ENCODE measurements around the gene WNT5A.
A peak's percentile ranks its signal among the peaks of the same experiment; 100 is the strongest.

WNT5A gene

DNA sequence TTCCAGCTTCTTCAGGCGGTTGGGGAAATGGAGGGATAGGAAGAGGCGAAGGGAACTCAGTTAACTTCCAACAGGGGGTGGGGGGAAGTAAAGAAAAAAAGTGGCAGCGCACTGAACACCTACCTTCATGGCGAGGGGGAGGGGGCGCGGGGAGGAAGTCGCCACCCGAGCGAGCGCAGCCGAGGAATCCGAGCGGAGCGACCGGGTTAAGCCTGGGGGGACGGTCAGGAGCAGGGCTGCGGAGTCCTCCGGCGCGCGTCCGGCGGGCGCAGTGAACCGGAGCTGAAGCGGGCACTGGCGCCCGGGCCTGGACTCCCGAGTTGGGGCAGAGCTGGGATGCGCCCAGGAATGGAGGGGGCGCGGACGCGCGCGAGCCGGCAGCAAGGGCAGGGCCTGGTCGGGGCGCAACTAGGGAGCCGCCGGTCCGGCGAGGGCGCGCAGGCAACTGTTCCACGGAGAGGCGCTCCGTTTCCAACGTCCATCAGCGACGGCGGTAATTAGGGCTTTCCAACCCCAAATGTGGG is at the start of gene WNT5A:
TSS of gene WNT5A (minus strand) at position 450 of the 524 bp plus-strand sequence. CDS start at position 129, 321 bp downstream.
- peak; percentile 46 for DNase-seq

DNA sequence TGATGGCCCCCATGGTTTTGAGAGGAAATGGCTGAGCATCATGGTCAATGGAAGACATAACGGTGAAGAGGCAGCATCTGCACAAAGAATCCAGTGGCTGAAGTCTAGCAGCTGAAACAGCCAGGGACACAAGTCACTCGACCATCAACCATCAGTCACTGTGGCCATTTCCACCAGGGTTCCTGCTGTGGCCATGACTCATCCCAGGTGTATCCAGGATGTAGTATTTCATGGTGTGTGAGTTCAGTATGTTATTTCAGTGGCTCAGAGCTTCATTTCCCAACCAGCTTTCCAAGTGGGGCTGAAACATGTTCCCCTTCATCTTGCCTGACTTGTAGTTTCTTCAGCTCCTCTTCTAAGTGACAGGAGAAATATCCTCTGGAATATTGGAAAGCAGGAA is 47.8 kb upstream of the WNT5A start:
- DNase-seq: no peak

DNA sequence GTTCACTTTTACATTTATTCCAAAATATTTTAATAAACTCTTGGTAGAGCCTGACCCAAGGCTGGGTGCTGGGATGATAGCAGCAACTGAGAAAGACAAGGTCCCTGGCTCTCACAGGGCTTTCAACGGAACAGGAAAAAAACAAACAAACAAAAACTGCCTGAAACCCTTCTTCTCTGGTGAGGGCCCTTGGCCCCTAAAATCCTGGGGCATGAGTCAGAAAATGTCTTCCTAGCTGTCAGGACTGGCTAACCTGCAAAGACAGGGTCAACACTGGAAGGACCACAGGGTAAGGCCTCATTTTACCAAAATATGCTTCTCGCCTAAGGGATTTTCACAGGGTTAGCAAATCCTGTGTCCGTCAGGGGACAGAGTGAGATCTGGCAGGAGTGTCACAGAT is 45.7 kb upstream of the WNT5A start:
- DNase-seq: no peak

DNA sequence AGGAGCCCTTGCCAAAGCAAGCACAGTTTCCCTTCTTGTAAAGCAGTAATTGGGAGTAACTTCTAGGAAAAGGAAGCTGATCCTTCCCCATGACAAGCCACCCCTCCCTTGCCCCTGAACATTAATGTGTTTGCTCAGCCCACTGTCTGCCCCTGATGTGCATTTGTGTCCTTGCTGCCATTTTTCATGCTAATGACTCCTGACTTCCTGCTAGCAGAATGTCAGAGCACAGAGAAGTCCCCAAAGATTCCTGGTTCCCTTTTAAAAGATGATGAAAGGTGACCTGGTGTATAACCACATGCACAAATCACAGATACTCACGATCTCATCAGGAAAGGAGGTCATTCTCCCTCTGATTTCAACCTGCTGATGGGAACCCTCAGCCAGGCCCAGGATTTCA is 44.2 kb upstream of the WNT5A start:
- DNase-seq: no peak

DNA sequence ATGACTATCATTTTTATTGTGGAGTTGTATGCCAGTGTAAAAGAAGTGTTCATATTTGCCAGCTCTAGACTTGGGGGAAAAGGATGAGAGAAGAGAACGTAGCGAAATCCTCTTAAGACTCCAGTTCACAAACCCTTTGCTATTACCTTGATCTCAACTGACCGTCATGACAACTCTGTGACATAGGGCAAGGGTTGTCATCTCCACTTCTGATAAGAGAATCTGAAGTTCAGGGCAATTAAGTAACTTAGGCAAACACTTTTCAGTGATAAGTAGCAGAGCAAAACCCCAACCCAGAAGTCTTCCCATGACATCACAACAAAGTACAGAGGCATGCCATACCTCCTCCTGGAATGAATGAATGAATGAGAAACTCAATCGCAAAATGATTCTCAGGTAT is 40.3 kb upstream of the WNT5A start:
- DNase-seq: no peak

DNA sequence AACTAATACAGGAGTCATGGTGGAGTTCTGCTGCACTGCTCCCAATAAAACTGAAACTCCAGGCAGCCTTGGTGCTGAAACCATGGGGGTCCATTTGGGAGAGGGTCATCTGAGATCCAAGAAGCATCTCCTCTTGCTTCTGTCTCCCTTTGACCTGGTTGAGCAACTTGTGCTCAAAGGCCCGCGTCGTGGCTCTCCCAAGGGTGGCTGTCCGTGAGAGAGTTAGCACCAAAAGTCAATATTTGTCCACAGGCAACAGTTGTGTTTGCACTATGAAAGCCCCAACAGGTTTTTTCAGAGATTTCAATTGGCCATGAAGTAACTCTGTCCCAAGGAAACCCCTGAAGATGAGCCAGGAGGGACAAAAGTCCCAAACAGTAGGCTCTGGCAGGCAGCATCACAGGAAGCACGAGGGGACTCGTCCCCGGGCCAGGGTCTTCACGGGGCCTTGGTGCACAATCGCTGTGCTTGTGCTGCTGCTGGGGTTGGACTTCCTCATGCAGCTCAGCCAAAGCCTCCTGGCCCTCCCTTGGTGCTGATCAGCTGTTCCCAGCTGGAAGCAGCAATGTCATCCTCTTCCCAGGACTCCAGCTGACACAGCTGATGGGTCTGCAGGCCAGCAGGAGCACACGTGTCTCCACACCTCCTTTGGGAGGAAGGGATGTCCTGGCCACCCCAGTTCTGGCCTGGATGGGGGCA is 39.4 kb upstream of the WNT5A start:
- no peak for DNase-seq

DNA sequence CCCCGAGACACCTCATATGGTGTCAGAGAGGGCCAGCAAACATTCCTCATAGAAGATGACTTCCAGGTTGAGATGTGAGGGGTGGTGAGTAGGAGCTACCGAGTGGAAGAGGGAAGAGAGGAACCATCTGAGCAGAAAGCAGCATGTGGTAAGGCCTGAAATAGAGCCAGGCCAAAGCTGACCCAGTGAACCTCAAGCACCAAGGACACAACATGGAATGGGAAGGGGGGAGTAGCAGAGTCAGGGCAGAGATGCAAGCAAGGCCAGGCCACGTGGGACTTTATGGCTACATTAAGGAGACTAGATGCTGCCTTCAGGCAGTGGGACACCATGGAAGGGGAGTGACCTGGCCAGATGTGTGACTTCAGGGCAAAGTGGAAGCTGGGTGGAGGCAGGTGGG is 38.3 kb upstream of the WNT5A start:
- no peak for DNase-seq

DNA sequence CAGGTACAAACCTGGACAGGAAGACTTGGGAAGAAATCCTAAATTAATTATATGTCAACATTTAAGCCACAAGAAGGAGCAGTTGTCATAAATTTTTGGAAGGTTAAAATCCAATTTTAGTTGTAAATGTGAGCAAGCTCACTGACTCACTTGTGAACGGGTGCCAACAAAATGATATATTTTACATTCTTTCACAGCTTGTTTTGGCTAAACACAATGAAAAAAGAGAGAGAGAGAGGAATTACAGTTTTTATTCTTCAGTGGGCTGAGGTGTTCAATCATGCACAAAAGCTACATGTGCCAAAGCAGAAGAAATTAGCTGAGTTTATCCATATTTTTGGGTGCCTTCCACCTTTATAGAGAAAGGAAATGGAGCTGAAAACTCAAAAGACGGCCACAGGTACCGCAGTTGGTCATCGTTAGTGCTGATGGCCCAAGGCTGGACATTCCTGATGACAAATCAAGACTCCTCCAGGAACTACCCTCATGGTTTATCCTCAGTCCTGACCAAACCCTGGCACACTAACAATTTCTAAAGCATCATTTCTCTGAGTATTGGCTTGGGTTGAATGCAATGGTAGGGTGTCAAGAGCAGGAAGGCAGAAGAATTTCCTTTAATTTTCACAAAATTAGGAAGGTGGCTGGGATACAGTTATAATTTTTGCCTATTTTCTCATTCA is 37.6 kb upstream of the WNT5A start:
- DNase-seq: no peak

DNA sequence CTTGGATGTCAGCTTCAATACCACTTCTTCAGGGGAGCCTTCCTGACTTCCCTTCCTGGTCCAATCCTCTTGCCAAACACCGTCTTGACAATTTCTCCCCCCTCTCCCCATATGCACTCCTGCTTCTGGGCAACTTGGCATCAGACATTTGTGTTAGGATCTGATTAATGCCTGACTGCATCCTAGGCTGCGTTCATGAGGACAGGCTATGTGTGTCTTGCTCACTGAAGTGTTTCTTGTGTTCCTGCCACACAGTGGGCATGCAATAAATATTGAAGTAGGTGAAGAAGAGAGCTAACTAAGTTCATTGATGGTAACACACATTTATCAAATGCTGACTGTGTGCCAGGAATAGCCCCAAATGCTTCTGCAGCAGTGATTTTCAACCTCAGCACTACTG is 36.4 kb upstream of the WNT5A start:
- no peak for DNase-seq

DNA sequence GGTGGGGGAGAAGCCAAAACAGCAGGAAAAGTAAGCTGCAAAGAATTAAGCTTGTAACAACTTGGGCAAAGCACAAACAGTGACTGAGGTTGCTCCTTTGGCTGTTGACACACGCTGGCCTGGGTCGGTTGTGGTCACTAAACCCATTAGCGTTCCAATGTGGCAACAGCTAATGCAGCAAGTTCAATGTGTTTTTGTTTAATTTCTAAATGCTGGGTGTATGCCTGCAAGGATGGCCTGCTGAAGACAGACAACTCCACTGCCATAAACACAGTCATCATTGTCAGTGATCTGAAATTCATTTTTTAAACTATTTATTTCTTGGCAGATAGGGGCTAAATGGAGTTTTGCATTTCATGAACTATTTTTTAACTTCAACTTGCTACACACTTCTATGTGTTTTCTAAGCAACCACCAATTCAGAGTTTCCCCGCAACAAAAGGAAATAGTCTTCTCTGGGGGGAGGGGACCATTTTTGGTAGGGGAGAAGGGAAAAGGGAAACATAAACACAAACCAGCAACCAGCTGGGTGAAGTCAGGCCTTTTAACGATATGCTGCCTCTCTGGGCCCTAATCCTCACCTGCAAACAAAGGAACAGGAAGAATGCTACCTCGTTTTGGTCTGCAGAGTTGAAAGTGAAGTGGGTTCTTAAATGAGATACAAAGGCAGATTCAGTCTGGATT is 34.8 kb upstream of the WNT5A start:
- no peak for DNase-seq

DNA sequence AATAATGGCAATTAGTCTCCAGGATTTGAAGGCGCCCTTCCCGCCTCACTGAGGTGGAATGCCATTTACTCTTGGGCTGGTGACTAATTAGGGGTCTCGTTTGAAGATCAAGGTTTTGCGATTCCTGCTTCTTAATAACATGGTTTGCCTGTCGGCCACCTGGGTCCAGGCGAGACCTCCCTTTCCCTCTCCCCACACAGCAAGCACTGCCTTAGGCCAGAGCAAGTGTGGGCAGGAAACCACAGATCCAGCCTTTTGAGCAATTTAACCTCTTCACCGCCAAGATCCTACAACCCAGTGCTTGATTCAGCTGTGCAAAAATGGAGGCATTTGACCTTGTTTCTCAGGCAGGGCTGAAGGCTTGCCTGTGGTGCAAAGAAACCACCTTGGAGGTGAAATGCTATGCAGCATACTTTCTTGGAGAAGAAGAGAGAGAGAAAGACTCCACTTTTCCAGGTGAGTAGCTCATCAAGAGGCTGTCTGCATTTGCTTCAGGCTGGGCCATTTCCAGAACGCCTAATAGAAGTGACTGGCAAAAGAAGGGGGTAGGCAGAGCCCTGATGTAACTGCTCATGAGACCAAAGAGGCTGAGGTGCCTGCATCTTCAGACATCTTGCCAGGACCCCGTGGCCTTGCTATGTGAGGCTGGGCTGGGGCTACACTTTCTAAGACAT is 34.1 kb upstream of the WNT5A start:
- no peak for DNase-seq

DNA sequence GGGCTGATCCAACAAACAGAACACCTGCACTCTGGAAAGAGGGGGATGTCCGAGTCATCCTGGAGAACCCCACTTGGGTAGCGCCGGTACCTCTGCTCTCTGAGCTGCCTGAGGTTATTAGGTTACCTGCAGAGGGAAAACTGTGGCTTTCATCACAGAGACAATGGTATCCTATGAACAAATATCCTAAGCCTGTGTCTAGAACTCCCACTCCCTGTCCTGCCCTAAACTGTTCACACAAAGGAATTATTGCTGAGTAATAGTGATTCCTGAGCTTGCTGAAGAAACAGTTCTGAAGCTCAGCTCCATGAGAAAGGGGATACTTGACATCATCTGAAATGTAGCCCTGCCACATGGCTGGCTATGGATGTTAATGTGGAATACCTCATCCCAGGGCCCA is 31.9 kb upstream of the WNT5A start:
- DNase-seq: no peak

DNA sequence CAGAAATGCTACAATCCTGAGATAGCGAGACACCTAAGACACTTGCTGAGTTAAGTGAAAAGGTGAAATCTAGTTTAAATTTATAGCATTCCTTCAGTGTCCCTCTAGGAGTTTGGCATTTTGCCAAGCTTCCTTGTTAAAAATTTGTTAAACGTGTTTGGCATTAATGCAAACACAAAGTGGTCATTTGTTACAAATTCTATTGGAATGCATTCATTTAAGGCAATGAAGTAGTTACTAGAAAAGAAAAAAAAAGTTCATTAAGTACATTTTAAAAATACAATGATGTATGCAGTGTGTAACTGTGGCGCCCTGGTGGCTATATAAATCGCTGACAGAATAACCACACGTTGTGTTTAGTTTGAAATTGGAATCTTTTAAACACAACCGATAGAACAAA is 31.3 kb upstream of the WNT5A start:
- DNase-seq: no peak

DNA sequence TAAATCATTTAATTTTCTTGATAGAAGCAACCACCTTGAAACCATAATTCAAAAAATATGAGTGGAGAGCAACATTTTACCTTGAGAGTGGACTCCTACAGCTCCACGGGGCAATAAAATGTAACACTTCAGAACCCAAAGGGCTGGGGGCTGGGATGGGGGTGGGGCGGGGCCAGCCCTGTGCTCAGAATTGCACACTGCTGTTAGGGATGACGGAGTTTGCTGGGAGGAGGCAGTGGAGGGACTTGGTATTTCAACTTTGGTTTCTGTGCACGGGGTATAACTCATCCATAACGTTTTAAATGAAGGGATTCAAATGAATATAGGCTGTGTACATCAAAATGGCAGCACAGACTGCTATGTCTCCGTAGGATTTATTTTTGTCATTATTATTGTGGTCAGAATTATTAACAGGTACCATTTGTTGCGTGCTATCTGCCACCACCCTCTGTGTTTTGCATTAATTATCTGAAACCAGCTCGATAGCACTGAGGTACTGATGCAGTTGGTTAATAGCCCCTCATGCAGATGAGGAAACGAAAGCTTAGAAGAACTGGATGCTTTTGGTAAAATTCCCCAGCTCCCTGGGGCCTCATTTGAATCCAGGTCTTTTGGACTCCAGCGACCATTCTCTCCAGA is 29.4 kb upstream of the WNT5A start:
- no peak for DNase-seq

DNA sequence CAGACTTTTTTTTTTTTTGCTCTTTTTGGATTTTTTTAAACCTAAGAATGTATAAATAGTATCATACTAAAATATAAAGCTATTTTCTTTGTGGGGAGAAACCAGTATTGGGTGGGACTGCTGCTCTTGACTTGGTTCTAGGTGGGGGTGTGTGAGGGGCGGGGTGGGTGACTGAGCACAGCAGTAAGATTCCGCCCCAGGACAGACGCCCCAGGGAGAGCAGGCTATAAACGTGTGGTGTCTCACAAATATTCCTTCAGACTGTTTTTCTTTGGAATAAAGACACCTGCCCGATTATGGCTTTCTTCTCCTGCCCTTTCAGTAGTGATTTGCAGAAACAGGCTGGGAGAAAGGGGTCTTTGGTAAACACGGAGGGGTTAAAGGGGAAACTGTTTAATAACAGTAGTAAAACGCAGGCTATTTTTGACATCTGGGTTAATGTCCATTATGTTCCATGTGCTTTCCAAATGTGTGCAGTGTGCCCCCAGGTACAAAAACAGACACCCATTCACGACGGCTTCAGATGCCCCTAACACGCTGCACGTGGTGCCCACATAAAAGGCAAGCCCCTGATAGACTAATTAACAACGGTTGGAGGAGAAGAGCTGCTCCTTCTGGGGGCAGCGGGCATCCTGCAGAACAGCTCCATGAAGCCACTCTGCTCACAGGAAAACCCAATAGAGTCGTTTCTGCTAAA is 28.6 kb upstream of the WNT5A start:
- DNase-seq: no peak

DNA sequence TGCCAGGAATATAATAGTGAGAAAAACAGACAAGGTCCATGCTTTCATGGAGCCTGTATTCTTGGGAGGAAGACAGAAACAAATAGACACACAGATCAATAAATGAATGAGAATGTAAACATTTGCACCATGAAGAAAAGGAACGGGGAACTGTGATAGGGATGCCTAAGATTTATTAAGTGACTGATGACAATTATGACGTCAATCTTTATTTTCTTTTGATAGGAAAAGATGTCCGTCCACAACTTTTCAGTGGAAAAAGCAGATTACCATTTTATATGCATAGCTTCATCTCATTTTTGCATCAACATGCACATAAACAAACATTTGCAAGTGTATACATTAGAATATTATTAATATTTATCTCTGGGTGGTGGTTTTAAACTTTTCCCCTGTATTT is 27.9 kb upstream of the WNT5A start:
- DNase-seq: no peak

DNA sequence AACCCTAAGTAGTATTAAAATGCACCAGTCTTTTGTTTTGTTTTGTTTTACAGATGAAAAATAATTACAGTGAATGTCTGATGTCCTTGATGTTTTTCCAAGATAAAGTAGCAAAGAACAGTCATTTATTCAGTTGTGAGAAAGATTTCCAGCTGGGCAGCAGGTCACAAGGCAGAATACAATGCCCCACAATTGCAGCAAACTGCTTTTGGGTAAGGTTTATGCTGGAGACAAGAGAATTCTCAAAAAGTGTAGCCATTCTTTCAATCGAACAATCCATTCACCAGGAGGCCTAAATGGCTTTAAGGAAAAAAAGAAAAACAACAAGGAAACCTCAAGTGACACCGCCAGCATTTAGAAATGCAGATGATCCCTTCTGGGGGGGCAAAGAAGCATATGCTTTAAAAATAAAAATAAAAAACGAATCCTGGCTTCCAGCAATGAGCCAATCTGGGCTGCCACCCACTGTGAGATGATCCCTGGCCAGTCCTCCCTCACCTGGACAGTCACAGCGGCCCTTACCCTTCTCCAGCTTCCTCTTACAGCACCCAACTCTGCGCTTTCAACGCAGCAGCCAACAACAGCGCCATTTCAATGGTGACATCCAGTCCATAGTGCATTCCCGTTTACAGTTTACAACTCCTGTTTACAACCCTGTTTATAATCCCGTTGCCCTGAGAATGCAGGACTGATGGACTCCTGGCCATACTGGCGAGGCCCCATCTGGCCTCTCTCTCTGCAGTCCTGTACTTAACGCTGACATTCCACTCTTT is 25.7 kb upstream of the WNT5A start:
- no peak for DNase-seq

DNA sequence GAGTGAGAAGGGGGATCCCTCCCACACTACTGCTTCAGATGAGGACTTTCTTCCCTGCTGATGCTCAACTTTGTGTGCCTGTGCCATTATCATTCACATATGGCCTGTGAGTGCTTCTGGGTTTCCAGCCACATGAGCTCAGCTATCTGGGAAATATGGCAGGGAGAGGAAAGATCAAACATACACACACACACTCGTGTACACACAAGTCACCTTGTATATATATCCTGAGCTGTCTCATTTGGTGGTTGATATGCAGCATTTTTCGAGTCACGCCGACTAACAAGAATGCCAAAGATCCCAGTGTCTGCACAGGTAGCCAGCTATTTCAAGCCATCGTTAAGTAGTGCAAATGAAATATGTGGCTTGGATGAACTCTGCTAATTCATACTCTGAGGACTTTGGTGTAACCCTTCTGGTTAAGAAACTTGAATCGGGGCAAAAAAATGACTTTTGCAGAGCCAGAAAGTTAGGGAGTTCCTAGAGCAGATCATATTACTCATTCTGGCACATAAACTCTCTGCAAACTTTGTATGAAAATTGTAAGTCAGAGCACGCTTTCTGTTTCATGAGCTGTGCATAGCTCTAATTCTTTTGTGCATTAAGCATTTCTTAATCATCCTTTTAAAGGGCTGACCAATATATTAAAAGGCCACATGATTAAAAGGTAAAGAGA is 24.9 kb upstream of the WNT5A start:
- DNase-seq: no peak

DNA sequence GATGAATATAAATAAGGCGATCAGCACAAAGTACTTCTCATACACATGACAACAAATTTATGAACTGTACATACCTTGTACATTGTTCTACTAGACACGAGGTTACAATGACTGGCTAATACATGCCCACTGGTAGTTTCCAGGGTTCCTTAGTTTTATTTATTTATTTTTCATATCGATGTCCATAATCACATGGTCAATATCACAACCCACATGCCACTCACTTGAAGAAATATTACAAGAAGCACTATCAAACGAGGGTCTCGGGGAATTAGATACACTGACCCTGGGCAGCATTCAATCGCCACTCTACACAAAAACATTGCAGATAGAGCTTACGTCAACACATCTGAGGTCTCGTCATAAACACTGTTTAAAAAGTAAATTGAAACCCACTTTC is 21.2 kb upstream of the WNT5A start:
- DNase-seq: no peak

DNA sequence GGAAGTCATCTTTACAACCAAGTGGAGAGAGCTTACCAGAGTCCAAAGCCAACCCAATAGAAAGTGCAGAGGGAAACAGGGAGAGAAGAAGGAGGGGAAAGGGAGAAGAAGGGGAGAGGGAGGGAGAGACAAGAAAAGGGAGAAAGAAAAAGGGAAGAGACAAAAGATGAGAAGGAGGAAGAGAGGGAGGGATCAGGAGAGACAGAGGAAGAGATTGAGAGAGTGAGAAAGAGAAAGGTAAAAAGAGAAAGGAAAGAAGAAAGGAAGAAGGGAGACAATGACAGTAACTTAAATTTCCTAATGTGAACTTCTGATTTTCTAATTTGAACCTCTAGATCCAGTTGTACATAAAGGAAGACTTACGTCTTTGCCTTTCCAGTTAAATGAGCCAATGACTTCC is 20.7 kb upstream of the WNT5A start:
- no peak for DNase-seq

DNA sequence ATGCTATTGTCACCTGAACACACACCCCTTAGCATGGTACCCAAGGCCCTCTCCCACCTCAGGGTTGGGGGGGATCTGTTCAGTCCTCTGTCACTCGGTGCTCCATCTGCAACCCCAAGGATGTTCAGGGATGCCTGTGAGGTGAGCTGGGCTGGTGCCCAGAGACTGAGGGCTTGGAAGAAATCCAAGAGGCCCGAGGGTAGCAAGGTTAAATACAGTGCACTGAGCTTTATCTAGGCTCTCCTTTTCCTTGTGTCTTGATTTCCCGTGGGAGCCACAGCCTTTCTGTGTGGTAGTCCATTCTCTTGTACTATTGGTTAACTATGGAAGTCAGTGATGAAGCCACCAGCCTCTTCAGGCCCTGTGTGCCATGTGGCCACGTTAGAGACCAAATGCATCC is 18.7 kb upstream of the WNT5A start:
- no peak for DNase-seq
